ENCODE results near the gene MTHFD2L.

GRCh38 chr4:74112399-74113105 lies 45.4 kb upstream of the MTHFD2L start:
- TF ChIP-seq MAX (IDR thresholded peaks at IDR 0.05) = no peak
- no peak for TF ChIP-seq EP300 (IDR thresholded peaks at IDR 0.05; ENCODE audit: borderline replicate concordance)
- TF ChIP-seq CEBPB (IDR thresholded peaks at IDR 0.05) = no peak
- no peak for TF ChIP-seq USF1 (IDR thresholded peaks at IDR 0.05)
- TF ChIP-seq EGR1 (IDR thresholded peaks at IDR 0.05) = no peak
- no peak for TF ChIP-seq REST (IDR thresholded peaks at IDR 0.05; ENCODE audit: low read depth)
- TF ChIP-seq CREB1 (IDR thresholded peaks at IDR 0.05; ENCODE audit: low read depth) = no peak
- no peak for TF ChIP-seq YY1 (IDR thresholded peaks at IDR 0.05; ENCODE audit: low read depth)
- no peak for TF ChIP-seq RAD21 (IDR thresholded peaks at IDR 0.05; ENCODE audit: low read depth)
- TF ChIP-seq TAF1 (IDR thresholded peaks at IDR 0.05; ENCODE audit: low read depth) = no peak
- no peak for TF ChIP-seq TEAD4 (IDR thresholded peaks at IDR 0.05)
- TF ChIP-seq TCF12 (IDR thresholded peaks at IDR 0.05; ENCODE audit: low read depth) = 0 out of 2 replicates have a peak, but pooled peaks have one; percentile 6

Measured in Ishikawa (cell line).